Stomach (tissue), 9 donors: ENCODE measurements around the gene FARSA. TPM values are rescaled to one million over a fixed set of nuclear protein-coding genes. Genes with fewer than 3 reads are reported as not detected.
A peak's percentile ranks its signal among the peaks of the same experiment; 100 is the strongest.

ENCODE experiments used
- DNase-seq, 2 donors: peaks; one replicate each; pipeline versions ENCODE4 v3.0.0 to v3.0.0-alpha.2; 2013 to 2019
- H3K27ac ChIP-seq, 5 donors: fragments of 200-600 bp in 4 of 5; sonication (generic) in 4 of 5; one replicate each; pipeline ENCODE4 v1.5.1; 2013 to 2019; ENCODE audit warnings: mild to moderate bottlenecking in 1 of 5, moderate library complexity in 1 of 5
- H3K27me3 ChIP-seq, 3 donors: fragments of 200-600 bp; sonication (generic); one replicate each; pipeline ENCODE4 v1.5.1; 2017 to 2019; ENCODE audit warnings: mixed run types in 1 of 3
- H3K36me3 ChIP-seq, 4 donors: fragments of 200-600 bp; sonication (generic); 1 replicate in 3 of 4; 2 replicates in 1 of 4; pipeline ENCODE4 v1.5.1; 2016 to 2019
- H3K4me1 ChIP-seq, 4 donors: fragments of 200-600 bp; sonication (generic); one replicate each; pipeline ENCODE4 v1.5.1; 2016 to 2019
- H3K4me3 ChIP-seq, 4 donors: fragments of 200-600 bp; sonication (generic) in 3 of 4; one replicate each; pipeline ENCODE4 v1.5.1; 2016 to 2019; ENCODE audit warnings: mild to moderate bottlenecking in 1 of 4
- H3K9me3 ChIP-seq, 4 donors: fragments of 200-600 bp; sonication (generic); one replicate each; pipeline ENCODE4 v1.5.1; 2016 to 2019
- POLR2A ChIP-seq, 4 donors: fragments of 450-650 bp; IDR thresholded peaks; one replicate each; pipeline ENCODE4 v1.6.1; 2016; ENCODE audit warnings: antibody characterized with exemption in 4 of 4, control low read depth in 2 of 4, mild to moderate bottlenecking in 1 of 4, moderate library complexity in 1 of 4
- WGBS, 5 donors: extraction: QIAGEN DNeasy Blood & Tissue Kit in 3 of 5; methylation state at CpG; one replicate each; pipeline versions ENCODE4 v1.1.5 to v1.1.7; 2013 to 2018; 5-methylcytosine and 5-hydroxymethylcytosine counted together
- intact Hi-C: fragments of 100-400 bp; cut with DNase I; formaldehyde crosslinking; loops from one replicate; pipeline ENCODE4 v1.15.1; 2023; ENCODE audit warnings: low total_unique reads
- polyA plus RNA-seq, 3 donors: library from polyadenylated mRNA; stranded (reverse); fragments of 200-250 nt; gene quantifications; one replicate each; pipeline ENCODE4 v1.2.3, GENCODE V29; 2013
- small RNA-seq, 4 donors: library from RNA; depleted of rRNA; stranded (forward); fragments of <200 nt; gene quantifications; one replicate each; pipeline ENCODE3, GENCODE V24; 2016
- total RNA-seq, 5 donors: library from RNA; depleted of rRNA; stranded (reverse); fragments of >200 nt; gene quantifications; one replicate each; pipeline versions ENCODE4 v1.1.0 to v1.2.3, GENCODE V29; 2014 to 2016
- donor health status: healthy with polysubstance abuse.
- donor health status: Bipolar disorder and iron deficiency.
- donor health status: healthy.

Gene FARSA
- total and polyA plus RNA-seq, 8 donors, result 27.2 to 125 (median 39.8) TPM

DNA sequence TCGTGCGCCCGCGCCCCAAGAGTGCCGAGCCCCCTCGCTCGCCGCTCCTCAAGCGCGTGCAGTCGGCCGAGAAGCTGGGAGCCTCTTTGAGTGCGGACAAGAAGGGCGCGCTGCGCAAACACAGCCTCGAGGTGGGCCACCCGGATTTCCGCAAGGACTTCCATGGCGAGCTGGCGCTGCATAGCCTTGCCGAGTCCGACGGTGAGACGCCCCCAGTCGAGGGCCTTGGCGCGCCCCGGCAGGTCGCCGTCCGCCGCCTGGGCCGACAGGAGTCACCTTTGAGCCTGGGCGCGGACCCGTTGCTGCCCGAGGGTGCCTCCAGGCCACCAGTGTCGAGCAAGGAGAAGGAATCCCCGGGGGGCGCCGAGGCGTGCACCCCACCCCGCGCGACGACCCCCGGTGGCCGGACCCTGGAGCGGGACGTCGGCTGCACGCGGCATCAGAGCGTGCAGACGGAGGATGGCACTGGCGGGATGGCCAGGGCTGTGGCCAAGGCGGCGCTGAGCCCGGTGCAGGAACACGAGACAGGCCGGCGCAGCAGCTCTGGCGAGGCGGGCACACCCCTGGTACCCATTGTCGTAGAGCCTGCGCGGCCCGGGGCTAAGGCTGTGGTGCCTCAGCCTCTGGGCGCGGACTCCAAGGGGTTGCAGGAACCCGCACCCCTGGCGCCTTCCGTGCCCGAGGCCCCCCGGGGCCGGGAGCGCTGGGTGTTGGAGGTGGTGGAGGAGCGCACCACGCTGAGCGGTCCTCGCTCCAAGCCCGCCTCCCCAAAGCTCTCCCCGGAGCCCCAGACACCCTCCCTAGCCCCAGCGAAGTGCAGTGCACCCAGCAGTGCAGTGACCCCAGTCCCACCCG, 59.4 kb downstream of the FARSA start:
- TF ChIP-seq POLR2A (IDR thresholded peaks at IDR 0.05), result no peak
- Histone ChIP-seq H3K4me3 (peak overlapping the region; percentile 13 to 42 (median 30)), H3K27ac (no peak overlapping the region), H3K36me3 (peaks cover 25 to 58% (median 53%) of the 10 kb centered on the region in 4 donors), H3K27me3 (no peaks in the 10 kb centered on the region), H3K4me1 (peaks cover 0 to 13% (median 4%) of the 10 kb centered on the region in 4 donors), H3K9me3 (no peaks in the 10 kb centered on the region)
- WGBS, 5 donors, result 62 to 91% (median 83%) methylated on average over 44 to 86 of the region's 86 CpGs
- intact Hi-C loops, result no loop called here
- no peak for DNase-seq

DNA sequence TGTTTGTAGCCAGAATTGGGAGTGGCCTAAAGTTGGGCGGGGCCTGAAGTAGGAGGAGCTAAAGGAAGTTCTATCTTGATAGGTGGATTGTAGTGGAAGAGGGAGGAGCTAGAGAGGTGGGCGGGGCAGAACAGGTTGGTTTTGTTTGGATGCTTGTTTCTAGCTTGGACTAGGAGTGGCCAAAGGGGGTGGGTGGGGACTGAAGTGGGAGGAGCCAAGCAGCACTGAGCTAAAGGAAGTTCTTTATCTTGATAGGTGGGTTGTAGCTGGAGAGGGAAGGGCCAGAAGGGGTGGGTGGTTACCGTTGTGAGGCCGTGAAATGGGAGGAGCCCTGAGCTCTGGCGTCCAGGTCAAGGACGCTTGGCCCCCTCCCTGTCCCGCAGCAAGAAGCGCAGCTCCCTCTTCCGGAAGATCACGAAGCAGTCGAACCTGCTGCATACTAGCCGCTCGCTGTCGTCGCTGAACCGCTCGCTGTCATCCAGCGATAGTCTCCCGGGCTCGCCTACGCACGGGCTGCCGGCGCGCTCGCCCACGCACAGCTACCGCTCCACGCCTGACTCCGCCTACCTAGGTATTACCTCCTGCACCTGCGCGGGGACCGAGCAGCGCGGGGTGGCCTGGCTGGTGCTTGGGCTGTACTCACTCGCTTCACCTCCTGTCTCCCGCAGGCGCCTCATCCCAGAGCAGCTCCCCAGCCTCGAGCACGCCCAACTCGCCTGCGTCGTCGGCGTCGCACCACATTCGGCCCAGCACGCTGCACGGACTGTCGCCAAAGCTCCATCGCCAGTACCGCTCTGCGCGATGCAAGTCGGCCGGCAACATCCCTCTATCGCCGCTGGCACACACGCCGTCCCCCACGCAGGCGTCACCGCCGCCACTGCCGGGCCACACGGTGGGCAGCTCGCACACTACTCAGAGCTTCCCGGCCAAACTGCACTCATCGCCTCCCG, 60.3 kb downstream of the FARSA start:
- Histone ChIP-seq H3K9me3 (no peaks in the 10 kb centered on the region), H3K4me1 (peaks cover 0 to 13% (median 4%) of the 10 kb centered on the region in 4 donors), H3K27ac (peak overlapping the region in 2 of 5 donors; percentile 51 to 53), H3K4me3 (peak overlapping the region; percentile 13 to 42 (median 30)), H3K36me3 (peaks cover 24 to 53% (median 48%) of the 10 kb centered on the region in 4 donors), H3K27me3 (no peaks in the 10 kb centered on the region)
- peak; percentile 87 to 88 for DNase-seq
- intact Hi-C loops, result no loop called here
- WGBS, 5 donors, result 39 to 65% (median 41%) methylated on average over 48 to 70 of the region's 70 CpGs
- no peak for TF ChIP-seq POLR2A (IDR thresholded peaks at IDR 0.05)

Small RNA genes lying within 50 kb of the gene (small RNA-seq; reads per million reads assigned to genes)
- gene MIR5695 (0 to 0.10 (median 0) reads per million in 4 donors), gene MIR6515 (0 to 0.98 (median 0.48) reads per million in 4 donors)

Other genes with a start within 250 kb of the FARSA start
- not detected for gene GNG14, start 245.7 kb downstream of the FARSA start, total RNA-seq
- gene GNG14, start 245.7 kb downstream of the FARSA start, polyA plus RNA-seq, result not detected
- 10 to 100 TPM in 1 of 5 donors, 1 to 10 TPM in 3, under 1 TPM in 1; 0.29 to 10.9 (median 2.7) TPM for gene FBXW9, start 237.1 kb downstream of the FARSA start, total RNA-seq
- gene FBXW9, start 237.1 kb downstream of the FARSA start, polyA plus RNA-seq, result 1 to 10 TPM; 4.6 to 9.8 (median 5.8) TPM
- gene TNPO2, start 209.8 kb downstream of the FARSA start, total RNA-seq, result 100 to 1,000 TPM in 1 of 5 donors, 10 to 100 TPM in 4; 20.6 to 143 (median 59.8) TPM
- 10 to 100 TPM; 13.7 to 18.5 (median 17.2) TPM for gene TNPO2, start 209.8 kb downstream of the FARSA start, polyA plus RNA-seq
- gene TRIR, start 199.0 kb downstream of the FARSA start, total RNA-seq, result 100 to 1,000 TPM; 104 to 687 (median 176) TPM
- 100 to 1,000 TPM; 341 to 367 (median 348) TPM for gene TRIR, start 199.0 kb downstream of the FARSA start, polyA plus RNA-seq
- 10 to 100 TPM in 3 of 5 donors, 1 to 10 TPM in 1, under 1 TPM in 1; 0.89 to 27.2 (median 15.5) TPM for gene GET3, start 196.2 kb downstream of the FARSA start, total RNA-seq
- 10 to 100 TPM; 55.1 to 90.4 (median 75.5) TPM for gene GET3, start 196.2 kb downstream of the FARSA start, polyA plus RNA-seq
- gene BEST2, start 181.9 kb downstream of the FARSA start, total RNA-seq, result 100 to 1,000 TPM in 1 of 5 donors, not detected in 4; 165 TPM
- under 1 TPM in 1 of 3 donors, not detected in 2; 0.08 TPM for gene BEST2, start 181.9 kb downstream of the FARSA start, polyA plus RNA-seq
- gene HOOK2, start 158.2 kb downstream of the FARSA start, total RNA-seq, result 100 to 1,000 TPM in 3 of 5 donors, 10 to 100 TPM in 2; 33.0 to 797 (median 303) TPM
- 10 to 100 TPM; 30.1 to 74.1 (median 66.7) TPM for gene HOOK2, start 158.2 kb downstream of the FARSA start, polyA plus RNA-seq
- 100 to 1,000 TPM; 178 to 625 (median 336) TPM for gene JUNB, start 142.2 kb downstream of the FARSA start, total RNA-seq
- gene JUNB, start 142.2 kb downstream of the FARSA start, polyA plus RNA-seq, result 100 to 1,000 TPM; 128 to 152 (median 136) TPM
- gene PRDX2, start 131.9 kb downstream of the FARSA start, total RNA-seq, result 100 to 1,000 TPM; 118 to 284 (median 129) TPM
- gene PRDX2, start 131.9 kb downstream of the FARSA start, polyA plus RNA-seq, result 100 to 1,000 TPM; 213 to 257 (median 240) TPM
- not detected for gene THSD8, start 131.6 kb downstream of the FARSA start, total RNA-seq
- gene THSD8, start 131.6 kb downstream of the FARSA start, polyA plus RNA-seq, result 1 to 10 TPM; 2.9 to 8.3 (median 5.1) TPM
- 10 to 100 TPM in 2 of 5 donors, 1 to 10 TPM in 2, under 1 TPM in 1; 0.45 to 36.2 (median 6.2) TPM for gene RNASEH2A, start 127.1 kb downstream of the FARSA start, total RNA-seq
- gene RNASEH2A, start 127.1 kb downstream of the FARSA start, polyA plus RNA-seq, result 10 to 100 TPM in 1 of 3 donors, 1 to 10 TPM in 2; 5.4 to 10.6 (median 6.4) TPM
- not detected for gene RTBDN, start 99.1 kb downstream of the FARSA start, total RNA-seq
- gene RTBDN, start 99.1 kb downstream of the FARSA start, polyA plus RNA-seq, result under 1 TPM in 1 of 3 donors, not detected in 2; 0.53 TPM
- gene MAST1, start 95.2 kb downstream of the FARSA start, total RNA-seq, result 10 to 100 TPM in 1 of 5 donors, 1 to 10 TPM in 3, not detected in 1; 1.3 to 33.9 (median 5.9) TPM
- 1 to 10 TPM in 1 of 3 donors, under 1 TPM in 2; 0.43 to 1.1 (median 0.56) TPM for gene MAST1, start 95.2 kb downstream of the FARSA start, polyA plus RNA-seq
- 10 to 100 TPM; 11.9 to 53.1 (median 30.4) TPM for gene DNASE2, start 52.3 kb downstream of the FARSA start, total RNA-seq
- gene DNASE2, start 52.3 kb downstream of the FARSA start, polyA plus RNA-seq, result 10 to 100 TPM in 2 of 3 donors, 1 to 10 TPM in 1; 9.0 to 26.2 (median 20.3) TPM
- under 1 TPM in 1 of 5 donors, not detected in 4; 0.18 TPM for gene KLF1, start 46.5 kb downstream of the FARSA start, total RNA-seq
- under 1 TPM in 2 of 3 donors, not detected in 1; 0.05 to 0.19 TPM for gene KLF1, start 46.5 kb downstream of the FARSA start, polyA plus RNA-seq
- 10 to 100 TPM in 4 of 5 donors, not detected in 1; 17.5 to 30.8 (median 23.9) TPM for gene GCDH, start 42.6 kb downstream of the FARSA start, total RNA-seq
- 10 to 100 TPM; 21.6 to 26.6 (median 24.0) TPM for gene GCDH, start 42.6 kb downstream of the FARSA start, polyA plus RNA-seq
- gene SYCE2, start 14.4 kb downstream of the FARSA start, total RNA-seq, result not detected
- gene SYCE2, start 14.4 kb downstream of the FARSA start, polyA plus RNA-seq, result under 1 TPM in 1 of 3 donors, not detected in 2; 0.23 TPM
- 100 to 1,000 TPM; 337 to 947 (median 504) TPM for gene CALR, start 4.9 kb upstream of the FARSA start, total RNA-seq
- gene CALR, start 4.9 kb upstream of the FARSA start, polyA plus RNA-seq, result 100 to 1,000 TPM in 2 of 3 donors, 10 to 100 TPM in 1; 71.2 to 236 (median 158) TPM
- gene RAD23A, start 12.2 kb upstream of the FARSA start, total RNA-seq, result 100 to 1,000 TPM in 3 of 5 donors, 10 to 100 TPM in 2; 44.1 to 144 (median 103) TPM
- gene RAD23A, start 12.2 kb upstream of the FARSA start, polyA plus RNA-seq, result 100 to 1,000 TPM; 101 to 141 (median 106) TPM
- gene GADD45GIP1, start 23.5 kb upstream of the FARSA start, total RNA-seq, result 10 to 100 TPM in 4 of 5 donors, 1 to 10 TPM in 1; 1.8 to 93.3 (median 25.9) TPM
- gene GADD45GIP1, start 23.5 kb upstream of the FARSA start, polyA plus RNA-seq, result 10 to 100 TPM; 59.0 to 75.4 (median 61.8) TPM
- gene DAND5, start 35.9 kb upstream of the FARSA start, total RNA-seq, result under 1 TPM in 1 of 5 donors, not detected in 4; 0.58 TPM
- under 1 TPM in 2 of 3 donors, not detected in 1; 0.12 to 0.13 TPM for gene DAND5, start 35.9 kb upstream of the FARSA start, polyA plus RNA-seq
- 100 to 1,000 TPM in 1 of 5 donors, 10 to 100 TPM in 4; 14.0 to 183 (median 63.3) TPM for gene NFIX, start 61.8 kb upstream of the FARSA start, total RNA-seq
- 10 to 100 TPM; 11.5 to 45.0 (median 30.2) TPM for gene NFIX, start 61.8 kb upstream of the FARSA start, polyA plus RNA-seq
- gene LYL1, start 169.1 kb upstream of the FARSA start, total RNA-seq, result 10 to 100 TPM in 2 of 5 donors, 1 to 10 TPM in 2, not detected in 1; 1.3 to 19.3 (median 7.6) TPM
- 1 to 10 TPM; 4.1 to 5.5 (median 5.0) TPM for gene LYL1, start 169.1 kb upstream of the FARSA start, polyA plus RNA-seq
- gene TRMT1, start 183.0 kb upstream of the FARSA start, total RNA-seq, result 100 to 1,000 TPM in 1 of 5 donors, 10 to 100 TPM in 4; 29.6 to 373 (median 36.5) TPM
- gene TRMT1, start 183.0 kb upstream of the FARSA start, polyA plus RNA-seq, result 10 to 100 TPM; 64.7 to 88.2 (median 77.9) TPM
- 100 to 1,000 TPM in 1 of 5 donors, 10 to 100 TPM in 4; 10.1 to 122 (median 26.3) TPM for gene NACC1, start 184.6 kb upstream of the FARSA start, total RNA-seq
- 10 to 100 TPM in 1 of 3 donors, 1 to 10 TPM in 2; 6.9 to 26.2 (median 9.5) TPM for gene NACC1, start 184.6 kb upstream of the FARSA start, polyA plus RNA-seq
- 100 to 1,000 TPM in 3 of 5 donors, 10 to 100 TPM in 2; 20.4 to 942 (median 117) TPM for gene STX10, start 216.7 kb upstream of the FARSA start, total RNA-seq
- 100 to 1,000 TPM in 1 of 3 donors, 10 to 100 TPM in 2; 74.8 to 114 (median 94.7) TPM for gene STX10, start 216.7 kb upstream of the FARSA start, polyA plus RNA-seq
- gene IER2, start 216.7 kb upstream of the FARSA start, total RNA-seq, result 100 to 1,000 TPM in 3 of 5 donors, 10 to 100 TPM in 2; 32.3 to 421 (median 150) TPM
- 10 to 100 TPM; 64.3 to 87.2 (median 64.6) TPM for gene IER2, start 216.7 kb upstream of the FARSA start, polyA plus RNA-seq